SK-MEL-5 (cell line): ENCODE data around the gene CCR9. TPM values are rescaled to one million over a fixed set of nuclear protein-coding genes. Genes with fewer than 3 reads are reported as not detected.

ENCODE experiments used
- DNase-seq: peaks from one replicate; pipeline ENCODE4 v3.0.0-alpha.2; 2016; ENCODE audit warnings: low read depth, low spot score
- in situ Hi-C: cut with HindIII; loops from 2 replicates; pipeline ENCODE4 v1.10.0; 2016; ENCODE audit warnings: low sequenced_read_pairs, high pct_unique_total_duplicates, low pct_unique_long_range_greater_than_20kb
- small RNA-seq, 2 experiments: library from RNA; depleted of rRNA; stranded (forward); fragments of <200 nt; gene quantifications; one replicate each; pipeline ENCODE3, GENCODE V24; 2014
- total RNA-seq: library from RNA; depleted of rRNA; stranded (reverse); fragments of >200 nt; shearing (Covaris generic); gene quantifications from 2 replicates; pipeline ENCODE4 v1.2.3, GENCODE V29; 2014; rRNA removed

The CCR9 gene
- total RNA-seq, 1 experiment from 2014 or later: not detected

DNA sequence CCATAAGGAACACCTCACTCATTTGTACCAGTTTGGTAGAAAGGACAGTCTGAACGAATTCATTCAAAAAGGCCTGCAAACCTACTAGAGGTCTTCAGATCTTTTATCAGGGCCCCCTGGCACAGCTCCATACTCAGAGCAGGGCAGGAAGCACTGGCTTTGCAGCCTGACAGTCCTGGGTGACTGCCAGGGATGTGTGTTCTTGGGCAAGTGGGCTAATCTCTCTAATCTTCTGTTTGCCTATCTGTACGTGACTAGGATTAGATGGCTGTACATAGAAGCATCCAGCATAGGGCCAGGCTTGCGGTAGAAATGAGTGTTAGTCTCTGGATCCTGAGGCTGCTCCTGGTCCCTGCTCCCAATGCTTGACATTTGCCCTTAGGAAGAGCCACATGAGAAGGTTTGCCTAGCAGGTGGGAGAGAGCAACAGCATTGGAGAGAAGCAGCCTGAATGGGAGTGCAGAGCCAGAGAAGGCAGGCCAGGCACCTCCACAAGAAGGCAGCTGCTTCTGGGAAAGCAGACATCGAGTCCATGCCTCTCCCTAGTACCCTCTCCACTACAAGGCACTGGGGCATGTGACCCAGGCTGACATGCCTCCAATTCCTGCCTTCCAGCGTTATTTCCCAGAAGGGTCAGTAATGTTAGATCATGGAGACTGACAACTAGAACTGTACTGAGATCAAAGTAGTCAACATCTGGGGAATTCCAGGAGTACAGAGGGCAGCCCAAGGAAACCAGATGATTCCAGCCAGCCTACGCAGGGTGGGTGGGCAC, 55.9 kb downstream of the CCR9 start:
- in situ Hi-C loops: no loop called here
- DNase-seq: no peak

DNA sequence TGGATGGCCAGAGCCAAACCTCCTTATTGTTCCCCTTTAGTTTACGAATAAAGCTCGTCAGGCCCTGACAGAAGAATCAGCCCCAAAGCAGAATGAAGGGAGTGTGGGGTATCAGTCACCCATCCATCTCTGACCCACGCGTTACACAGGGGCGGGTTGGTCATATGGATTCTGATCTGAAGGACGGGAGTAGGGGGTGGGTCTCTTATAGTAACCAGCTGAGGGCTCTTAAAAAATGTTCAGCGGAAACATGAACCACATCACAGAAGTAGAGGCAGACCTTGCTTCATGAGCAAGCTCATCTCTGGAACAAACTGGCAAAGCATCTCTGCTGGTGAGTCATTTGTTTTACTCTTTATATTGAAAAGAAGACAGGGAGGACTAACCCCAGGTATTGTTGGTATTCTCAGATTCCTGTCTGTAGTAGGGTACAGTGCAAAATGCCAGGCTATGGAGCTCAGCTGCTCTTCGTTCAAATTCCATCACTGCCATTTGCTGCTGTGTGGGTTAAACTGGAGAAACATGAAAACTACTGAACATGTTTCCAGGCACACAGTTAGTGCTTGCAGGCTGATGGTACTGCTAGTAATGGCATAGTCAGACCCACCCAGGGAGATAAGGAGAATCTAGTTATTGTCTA, 57.0 kb downstream of the CCR9 start, which contains the start of gene CXCR6:
Gene CXCR6, plus strand, starts transcription at position 258 of the 640 bp plus-strand sequence. CDS start 3,018 bp downstream, outside the sequence.
- in situ Hi-C loops: no loop called here

DNA sequence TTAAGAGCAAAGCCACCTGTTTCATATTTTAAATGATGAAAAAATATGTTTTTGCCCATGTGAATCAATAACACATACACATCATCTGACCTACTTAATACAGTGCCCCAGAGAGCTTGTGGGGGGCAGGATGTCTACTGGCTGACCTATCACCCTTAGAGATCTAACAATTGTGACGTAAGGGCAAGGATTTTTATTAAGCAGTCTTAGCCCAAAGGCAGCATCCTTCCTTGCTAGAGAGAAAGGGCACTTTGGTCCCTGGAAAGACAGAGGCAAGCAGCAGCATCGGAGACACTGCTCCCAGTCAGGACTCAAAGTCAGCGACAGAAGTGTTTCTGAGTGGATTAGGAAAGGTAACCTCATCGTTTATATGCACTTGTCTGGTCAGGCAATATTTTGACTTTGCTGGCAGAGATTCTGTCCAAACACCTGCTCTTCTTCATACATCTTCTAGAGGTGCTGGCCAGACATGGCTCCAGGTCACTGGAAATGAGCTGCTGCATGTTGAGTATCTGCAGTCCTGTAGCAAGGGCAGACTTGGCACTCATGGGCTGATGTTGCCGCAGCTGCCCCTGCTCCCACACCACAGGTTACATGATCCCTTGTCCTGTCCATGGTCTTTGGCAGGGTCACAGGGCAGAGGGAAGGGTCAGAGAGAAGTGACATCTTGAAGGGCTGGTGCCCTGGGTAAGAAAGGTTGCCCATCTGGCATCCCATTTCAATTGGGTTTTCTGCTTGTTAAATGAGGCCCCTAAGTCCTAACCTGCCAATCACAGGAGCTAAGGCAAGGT, 58.7 kb downstream of the CCR9 start:
- DNase-seq: no peak
- in situ Hi-C loops: no loop called here

More for the DNA sequence above, 57.0 kb downstream of the CCR9 start, which contains the start of gene CXCR6:
- no peak for DNase-seq

DNA sequence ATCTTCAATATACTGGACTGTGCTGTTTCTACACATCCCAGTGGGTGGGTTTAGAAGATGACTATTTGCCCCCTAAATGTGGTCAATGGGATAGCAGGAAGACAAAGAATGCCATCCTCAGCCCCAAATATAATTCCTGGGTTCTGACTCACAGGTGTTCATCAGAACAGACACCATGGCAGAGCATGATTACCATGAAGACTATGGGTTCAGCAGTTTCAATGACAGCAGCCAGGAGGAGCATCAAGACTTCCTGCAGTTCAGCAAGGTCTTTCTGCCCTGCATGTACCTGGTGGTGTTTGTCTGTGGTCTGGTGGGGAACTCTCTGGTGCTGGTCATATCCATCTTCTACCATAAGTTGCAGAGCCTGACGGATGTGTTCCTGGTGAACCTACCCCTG, 60.0 kb downstream of the CCR9 start:
- in situ Hi-C loops: no loop called here
- no peak for DNase-seq

DNA sequence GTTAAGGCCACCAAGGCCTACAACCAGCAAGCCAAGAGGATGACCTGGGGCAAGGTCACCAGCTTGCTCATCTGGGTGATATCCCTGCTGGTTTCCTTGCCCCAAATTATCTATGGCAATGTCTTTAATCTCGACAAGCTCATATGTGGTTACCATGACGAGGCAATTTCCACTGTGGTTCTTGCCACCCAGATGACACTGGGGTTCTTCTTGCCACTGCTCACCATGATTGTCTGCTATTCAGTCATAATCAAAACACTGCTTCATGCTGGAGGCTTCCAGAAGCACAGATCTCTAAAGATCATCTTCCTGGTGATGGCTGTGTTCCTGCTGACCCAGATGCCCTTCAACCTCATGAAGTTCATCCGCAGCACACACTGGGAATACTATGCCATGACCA, 60.5 kb downstream of the CCR9 start:
- in situ Hi-C loops: no loop called here
- DNase-seq: no peak

DNA sequence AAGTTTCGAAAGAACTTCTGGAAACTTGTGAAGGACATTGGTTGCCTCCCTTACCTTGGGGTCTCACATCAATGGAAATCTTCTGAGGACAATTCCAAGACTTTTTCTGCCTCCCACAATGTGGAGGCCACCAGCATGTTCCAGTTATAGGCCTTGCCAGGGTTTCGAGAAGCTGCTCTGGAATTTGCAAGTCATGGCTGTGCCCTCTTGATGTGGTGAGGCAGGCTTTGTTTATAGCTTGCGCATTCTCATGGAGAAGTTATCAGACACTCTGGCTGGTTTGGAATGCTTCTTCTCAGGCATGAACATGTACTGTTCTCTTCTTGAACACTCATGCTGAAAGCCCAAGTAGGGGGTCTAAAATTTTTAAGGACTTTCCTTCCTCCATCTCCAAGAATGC, 61.0 kb downstream of the CCR9 start:
- in situ Hi-C loops: no loop called here
- no peak for DNase-seq

DNA sequence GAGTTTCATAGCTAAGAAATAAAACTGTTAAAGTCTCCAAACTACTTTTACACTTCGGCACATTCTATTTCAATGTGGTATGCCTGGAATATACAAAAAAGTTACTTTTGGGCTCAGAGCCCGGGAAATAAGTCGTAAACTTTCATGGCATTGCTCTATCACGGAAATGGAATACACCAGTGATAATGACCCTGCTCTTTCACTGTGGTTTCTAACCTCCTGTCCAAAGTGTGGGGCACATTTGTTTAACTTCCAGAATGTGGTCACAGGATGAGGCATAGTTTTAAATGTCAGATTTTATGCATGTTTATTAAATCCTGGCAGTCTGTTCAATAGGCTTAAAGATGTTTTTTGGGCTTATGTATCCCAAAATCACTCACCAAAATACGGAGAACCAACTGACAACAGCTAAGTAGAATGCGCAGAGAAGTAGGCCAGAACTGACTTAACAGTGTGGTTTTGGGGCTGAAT, 62.0 kb downstream of the CCR9 start:
- no peak for DNase-seq
- in situ Hi-C loops: no loop called here

DNA sequence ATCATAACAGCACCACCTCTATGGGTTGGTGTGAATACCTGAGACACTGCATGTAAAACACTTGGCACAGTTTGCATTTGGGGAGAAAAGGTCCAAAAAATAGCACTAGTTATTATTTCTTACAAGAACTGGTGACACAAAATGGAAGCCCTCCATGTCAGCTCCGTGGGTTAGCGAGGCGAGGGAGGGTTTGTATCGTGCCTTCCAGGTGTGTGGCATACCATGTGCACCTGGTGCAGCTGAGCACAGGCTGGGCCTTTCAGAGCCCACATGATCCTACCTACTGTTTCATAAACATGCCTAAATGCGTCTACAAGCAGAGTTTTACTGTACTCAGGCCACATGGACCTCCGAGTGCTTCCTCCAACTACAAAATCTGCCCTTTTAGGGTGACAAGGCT, 62.5 kb downstream of the CCR9 start:
- DNase-seq: no peak
- in situ Hi-C loops: no loop called here

DNA sequence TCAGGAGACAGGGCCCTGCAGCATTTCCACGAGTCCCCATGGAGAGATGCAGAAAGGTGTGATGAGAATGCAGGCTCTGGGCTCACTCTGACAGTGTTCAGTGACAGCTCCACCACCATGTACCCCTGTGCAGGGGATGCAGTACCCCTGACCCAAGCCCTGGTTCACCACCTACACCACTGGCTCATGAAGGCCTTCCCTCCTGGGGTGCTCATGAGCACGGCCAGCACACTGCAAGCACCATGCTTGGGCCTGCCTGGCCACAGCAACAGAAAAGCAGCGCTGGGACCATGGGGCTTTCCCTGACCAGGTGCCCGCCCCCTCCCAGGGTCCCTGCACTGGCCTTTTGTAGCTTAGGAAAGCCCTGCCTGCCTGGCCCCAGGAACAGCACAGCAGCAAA, 63.1 kb downstream of the CCR9 start:
- DNase-seq: no peak
- in situ Hi-C loops: no loop called here

DNA sequence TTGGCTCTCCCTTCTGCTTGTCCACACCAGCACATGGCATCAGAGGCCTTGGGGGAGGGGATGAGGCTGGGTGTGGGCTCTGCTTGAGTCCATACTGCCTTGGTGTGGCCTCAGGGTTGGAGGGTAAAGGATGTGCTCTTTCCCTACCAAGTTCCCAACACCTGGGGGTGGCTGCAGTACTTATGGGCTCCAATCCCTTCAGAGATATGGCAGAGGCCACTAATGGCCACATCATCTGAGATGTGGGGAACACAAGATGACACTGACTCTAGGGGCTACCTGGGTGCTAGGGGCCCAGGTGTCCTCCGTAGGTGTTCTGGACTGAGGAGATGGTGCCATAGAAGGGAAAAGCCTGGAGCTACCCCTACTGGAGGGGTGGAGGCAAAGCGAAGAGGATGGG, 63.8 kb downstream of the CCR9 start:
- in situ Hi-C loops: no loop called here

DNA sequence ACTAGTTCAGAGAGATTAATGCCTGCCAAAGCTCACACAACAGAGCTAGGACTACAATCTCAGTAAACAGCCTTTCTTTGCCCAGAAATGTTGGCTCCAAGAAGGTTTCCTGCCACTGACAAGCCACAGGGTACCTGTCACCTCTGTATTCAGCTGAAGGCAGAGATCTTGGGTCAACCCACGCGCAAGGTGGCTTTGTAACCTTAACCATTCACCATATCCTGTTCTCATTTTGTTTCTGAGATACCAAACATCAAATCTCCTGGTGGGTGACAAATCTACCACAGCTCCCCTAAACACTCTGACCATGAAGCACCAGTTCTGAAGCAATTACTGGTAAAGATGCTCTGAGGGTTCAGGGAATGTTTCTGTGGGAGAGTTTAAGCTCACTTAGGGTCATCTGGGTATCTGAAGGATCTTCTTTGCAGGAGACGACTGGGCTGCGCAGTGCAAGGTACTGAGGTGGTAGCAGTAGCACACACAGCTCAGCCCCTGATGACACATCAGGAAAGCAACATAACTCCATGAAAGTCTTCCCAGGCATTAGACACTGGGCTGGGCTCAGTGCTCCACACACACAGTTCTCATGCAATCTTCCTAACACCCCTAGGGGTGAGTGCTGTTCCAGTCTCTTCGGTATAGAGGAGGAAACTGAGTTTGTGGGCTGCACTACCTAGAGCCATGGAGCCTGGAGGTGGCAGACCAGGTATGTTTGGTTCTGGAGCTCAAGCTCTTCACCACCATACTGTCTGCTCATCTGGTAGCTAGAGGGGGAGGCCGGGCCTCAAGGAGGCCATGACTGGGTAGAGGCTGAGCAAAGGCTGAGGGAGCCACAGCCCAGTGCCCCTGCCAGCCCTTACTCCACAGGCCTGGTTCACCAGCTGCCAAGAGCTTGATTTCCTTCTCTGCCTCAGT, 64.6 kb downstream of the CCR9 start:
- DNase-seq: no peak
- in situ Hi-C loops: no loop called here

More for the DNA sequence above, 63.8 kb downstream of the CCR9 start:
- no peak for DNase-seq

DNA sequence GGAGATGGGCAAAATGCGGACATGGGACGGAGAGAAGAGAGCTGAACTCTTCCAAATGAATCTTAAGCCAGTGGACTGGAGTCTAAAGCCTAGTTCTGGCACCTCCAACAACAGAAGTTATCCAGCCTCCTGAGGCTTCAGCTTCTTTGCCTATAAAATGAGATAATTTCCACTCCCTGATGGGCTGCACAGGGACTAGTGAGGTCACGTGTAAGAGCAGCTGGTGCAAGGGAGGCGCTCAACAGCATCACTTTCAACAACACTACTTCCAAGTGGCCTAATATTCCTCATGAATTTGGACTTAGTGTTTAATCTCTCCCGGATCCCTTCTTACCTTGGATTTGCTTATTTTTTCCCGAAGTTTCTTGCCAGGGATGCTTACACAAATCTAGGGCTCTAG, 65.6 kb downstream of the CCR9 start:
- DNase-seq: no peak
- in situ Hi-C loops: no loop called here

DNA sequence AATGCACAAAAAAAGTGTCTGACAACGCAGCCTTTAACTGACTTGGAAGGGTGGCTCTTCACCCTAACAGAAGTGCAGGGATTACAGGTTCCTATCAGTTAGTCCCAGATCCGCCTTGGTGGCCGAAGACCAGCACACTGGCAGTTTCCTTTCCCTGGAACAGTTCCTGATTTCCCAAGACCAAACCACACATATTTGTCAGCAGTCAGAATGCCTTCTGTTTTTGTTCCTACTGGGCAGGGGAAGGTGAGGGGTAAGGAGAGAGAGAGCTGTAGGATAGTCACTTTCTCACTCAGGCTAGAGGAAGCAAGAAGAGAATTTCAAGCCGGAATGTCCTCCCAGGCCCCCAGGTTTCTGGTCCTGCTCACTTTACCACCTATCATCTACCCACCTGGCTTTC, 66.1 kb downstream of the CCR9 start:
- in situ Hi-C loops: no loop called here
- DNase-seq: no peak

Small RNAs within 50 kb of the gene (small RNA-seq; reads per million reads assigned to genes)
- 0 reads per million in 2 experiments for gene RF00019

Other genes starting within 250 kb of the CCR9 start
- gene SACM1L, start 197.1 kb upstream of the CCR9 start, total RNA-seq: 64.8 and 70.7 TPM in 2 replicates
- not detected in 2 replicates for gene SLC6A20, start 90.0 kb upstream of the CCR9 start, total RNA-seq
- 26.5 and 32.3 TPM in 2 replicates for gene LZTFL1, start 44.4 kb upstream of the CCR9 start, total RNA-seq
- gene CXCR6, start 56.9 kb downstream of the CCR9 start, total RNA-seq: not detected in 2 replicates
- 52.7 and 53.6 TPM in 2 replicates for gene FYCO1, start 109.3 kb downstream of the CCR9 start, total RNA-seq
- not detected in 2 replicates for gene XCR1, start 140.9 kb downstream of the CCR9 start, total RNA-seq